Bronchial epithelial cell (primary cell): Measurements from ENCODE around the gene CMC2. TPM values are rescaled to one million over a fixed set of nuclear protein-coding genes. Genes with fewer than 3 reads are reported as not detected.

Source experiments
- DNase-seq: peaks from one replicate; pipeline ENCODE4 v3.0.0-alpha.2; 2010; ENCODE audit warnings: low read depth
- FAIRE-seq: peaks from 2 replicates; lab custom pipeline; 2011; peaks lifted over from hg19 to GRCh38; lab: Jason Lieb, UNC
- H3K27me3 ChIP-seq: 2 replicates; pipeline ENCODE4 v1.5.1; 2011; ENCODE audit warnings: low read length; ENCODE audit not compliant: control insufficient read depth, insufficient read depth
- H3K36me3 ChIP-seq: 2 replicates; pipeline ENCODE4 v1.5.1; 2011; ENCODE audit warnings: low read length; ENCODE audit not compliant: control insufficient read depth, insufficient read depth
- H3K4me3 ChIP-seq: 2 replicates; pipeline ENCODE4 v1.5.1; 2011; ENCODE audit warnings: mild to moderate bottlenecking, low read depth, low read length, control low read depth
- CTCF ChIP-seq: IDR thresholded peaks from 2 replicates; pipeline ENCODE4 v1.5.1; 2011; ENCODE audit warnings: mild to moderate bottlenecking, moderate library complexity, low read length, control low read depth, inconsistent platforms; ENCODE audit not compliant: insufficient read depth, severe bottlenecking
- total RNA-seq: library from RNA; depleted of rRNA; stranded (reverse); fragments of >200 nt; gene quantifications from 2 replicates; pipeline ENCODE4 v1.2.1, GENCODE V29; 2014

CMC2 gene
- total RNA-seq, 1 donor from 2014 or later = 25.0 TPM

- Histone ChIP-seq H3K27me3 (no peaks in the 10 kb centered on the region), H3K4me3 (peak overlapping the region; percentile 94), H3K36me3 (no peaks in the 10 kb centered on the region)
- TF ChIP-seq CTCF = no peak
- FAIRE-seq (no peak), DNase-seq (peak; percentile 20)
These were observed 999 bp downstream of the CMC2 start for GRCh38 chr16:81005610-81006161.

- FAIRE-seq (no peak), DNase-seq (peak; percentile 62)
- TF ChIP-seq CTCF = peak; percentile 55
- Histone ChIP-seq H3K36me3 (no peaks in the 10 kb centered on the region), H3K27me3 (no peaks in the 10 kb centered on the region), H3K4me3 (no peak overlapping the region)
These were observed 1.9 kb downstream of the CMC2 start for GRCh38 chr16:81004646-81005353.

GRCh38 chr16:81003610-81004460 lies 2.9 kb downstream of the CMC2 start:
- DNase-seq = peak; percentile 41
- no peak for FAIRE-seq
- H3K4me3 ChIP-seq = no peak overlapping the region

GRCh38 chr16:81003064-81003463 lies 3.6 kb downstream of the CMC2 start:
- Histone ChIP-seq H3K4me3 (no peak overlapping the region), H3K27me3 (no peaks in the 10 kb centered on the region), H3K36me3 (no peaks in the 10 kb centered on the region)
- FAIRE-seq (no peak), DNase-seq (no peak)
- no peak for TF ChIP-seq CTCF

More at GRCh38 chr16:81003610-81004460, 2.9 kb downstream of the CMC2 start:
- Histone ChIP-seq H3K36me3 (no peaks in the 10 kb centered on the region), H3K27me3 (no peaks in the 10 kb centered on the region)
- no peak for TF ChIP-seq CTCF

- Histone ChIP-seq H3K36me3 (no peaks in the 10 kb centered on the region), H3K27me3 (no peaks in the 10 kb centered on the region), H3K4me3 (no peak overlapping the region)
- FAIRE-seq (no peak), DNase-seq (no peak)
- TF ChIP-seq CTCF = no peak
These were observed 5.4 kb downstream of the CMC2 start for GRCh38 chr16:81001330-81001729.
